ENCODE results near the gene GRB2.

DNA sequence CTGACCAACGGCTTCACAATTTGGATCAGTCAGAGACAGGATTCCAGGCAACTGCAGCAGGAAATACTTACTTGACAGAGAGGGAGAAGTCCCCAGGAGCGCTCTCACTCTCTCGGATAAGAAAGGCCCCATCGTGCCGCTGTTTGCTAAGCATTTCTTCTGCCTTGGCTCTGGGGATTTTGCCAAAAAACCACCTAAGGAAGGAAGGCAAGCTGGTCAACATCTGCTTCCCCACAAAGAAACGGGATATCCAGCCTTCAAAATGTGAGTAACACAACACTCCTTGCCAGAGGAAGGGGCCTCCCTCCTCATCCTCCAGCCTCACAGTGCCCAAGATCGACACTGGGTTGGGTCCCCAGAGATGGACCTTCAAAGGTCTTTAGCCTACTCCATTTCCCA is 79.7 kb downstream of the GRB2 start:
- TF ChIP-seq CTCF (IDR thresholded peaks at IDR 0.05) (no peak), POLR2A (IDR thresholded peaks at IDR 0.05) (no peak)

All from Peyer's patch (tissue), 4 donors.